ENCODE measurements around the gene PDE4A.

The PDE4A gene

GRCh38 chr19:10384580-10384979, 35.8 kb upstream of the PDE4A start:
- no peak overlapping the region for H3K4me3 ChIP-seq (ENCODE audit: low read depth, low read length)
- no peak for TF ChIP-seq CTCF (IDR thresholded peaks at IDR 0.05; ENCODE audit: borderline replicate concordance, insufficient read depth, low read depth, low read length)

- TF ChIP-seq CTCF (IDR thresholded peaks at IDR 0.05; ENCODE audit: borderline replicate concordance, insufficient read depth, low read depth, low read length): peak; percentile 77
- H3K4me3 ChIP-seq (ENCODE audit: low read depth, low read length): no peak overlapping the region
Measured at GRCh38 chr19:10388957-10389356, 31.4 kb upstream of the PDE4A start.

- no peak overlapping the region for H3K4me3 ChIP-seq (ENCODE audit: low read depth, low read length)
- 0 out of 2 replicates have a peak, but pooled peaks have one; percentile 28 for TF ChIP-seq CTCF (IDR thresholded peaks at IDR 0.05; ENCODE audit: borderline replicate concordance, insufficient read depth, low read depth, low read length)
Measured at GRCh38 chr19:10389863-10390262, 30.5 kb upstream of the PDE4A start.

- peak; percentile 89 for TF ChIP-seq CTCF (IDR thresholded peaks at IDR 0.05; ENCODE audit: borderline replicate concordance, insufficient read depth, low read depth, low read length)
Measured at GRCh38 chr19:10390652-10391286, 29.6 kb upstream of the PDE4A start.

GRCh38 chr19:10392120-10392519, 28.2 kb upstream of the PDE4A start:
- no peak overlapping the region for H3K4me3 ChIP-seq (ENCODE audit: low read depth, low read length)
- TF ChIP-seq CTCF (IDR thresholded peaks at IDR 0.05; ENCODE audit: borderline replicate concordance, insufficient read depth, low read depth, low read length): no peak

More at GRCh38 chr19:10390652-10391286, 29.6 kb upstream of the PDE4A start:
- no peak overlapping the region for H3K4me3 ChIP-seq (ENCODE audit: low read depth, low read length)

- no peak for TF ChIP-seq CTCF (IDR thresholded peaks at IDR 0.05; ENCODE audit: borderline replicate concordance, insufficient read depth, low read depth, low read length)
- no peak overlapping the region for H3K4me3 ChIP-seq (ENCODE audit: low read depth, low read length)
Measured at GRCh38 chr19:10393137-10393536, 27.2 kb upstream of the PDE4A start.

- no peak overlapping the region for H3K4me3 ChIP-seq (ENCODE audit: low read depth, low read length)
- no peak for TF ChIP-seq CTCF (IDR thresholded peaks at IDR 0.05; ENCODE audit: borderline replicate concordance, insufficient read depth, low read depth, low read length)
Measured at GRCh38 chr19:10395003-10395402, 25.3 kb upstream of the PDE4A start.
